T1000 (cell line): ENCODE results near the gene CHPF2.

Source experiments
- DNase-seq: peaks from one replicate; lab custom pipeline; 2025; ENCODE audit warnings: mixed read lengths; lab: John Stamatoyannopoulos, UW

The CHPF2 gene, protein sequence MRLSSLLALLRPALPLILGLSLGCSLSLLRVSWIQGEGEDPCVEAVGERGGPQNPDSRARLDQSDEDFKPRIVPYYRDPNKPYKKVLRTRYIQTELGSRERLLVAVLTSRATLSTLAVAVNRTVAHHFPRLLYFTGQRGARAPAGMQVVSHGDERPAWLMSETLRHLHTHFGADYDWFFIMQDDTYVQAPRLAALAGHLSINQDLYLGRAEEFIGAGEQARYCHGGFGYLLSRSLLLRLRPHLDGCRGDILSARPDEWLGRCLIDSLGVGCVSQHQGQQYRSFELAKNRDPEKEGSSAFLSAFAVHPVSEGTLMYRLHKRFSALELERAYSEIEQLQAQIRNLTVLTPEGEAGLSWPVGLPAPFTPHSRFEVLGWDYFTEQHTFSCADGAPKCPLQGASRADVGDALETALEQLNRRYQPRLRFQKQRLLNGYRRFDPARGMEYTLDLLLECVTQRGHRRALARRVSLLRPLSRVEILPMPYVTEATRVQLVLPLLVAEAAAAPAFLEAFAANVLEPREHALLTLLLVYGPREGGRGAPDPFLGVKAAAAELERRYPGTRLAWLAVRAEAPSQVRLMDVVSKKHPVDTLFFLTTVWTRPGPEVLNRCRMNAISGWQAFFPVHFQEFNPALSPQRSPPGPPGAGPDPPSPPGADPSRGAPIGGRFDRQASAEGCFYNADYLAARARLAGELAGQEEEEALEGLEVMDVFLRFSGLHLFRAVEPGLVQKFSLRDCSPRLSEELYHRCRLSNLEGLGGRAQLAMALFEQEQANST

GRCh38 chr7:151232091-151232916, at the start of gene CHPF2:
TSS of gene CHPF2 (plus strand) at chr7:151232483. CDS start at chr7:151234012, 1,529 bp downstream.
- DNase-seq, result peak; percentile 63

DNA sequence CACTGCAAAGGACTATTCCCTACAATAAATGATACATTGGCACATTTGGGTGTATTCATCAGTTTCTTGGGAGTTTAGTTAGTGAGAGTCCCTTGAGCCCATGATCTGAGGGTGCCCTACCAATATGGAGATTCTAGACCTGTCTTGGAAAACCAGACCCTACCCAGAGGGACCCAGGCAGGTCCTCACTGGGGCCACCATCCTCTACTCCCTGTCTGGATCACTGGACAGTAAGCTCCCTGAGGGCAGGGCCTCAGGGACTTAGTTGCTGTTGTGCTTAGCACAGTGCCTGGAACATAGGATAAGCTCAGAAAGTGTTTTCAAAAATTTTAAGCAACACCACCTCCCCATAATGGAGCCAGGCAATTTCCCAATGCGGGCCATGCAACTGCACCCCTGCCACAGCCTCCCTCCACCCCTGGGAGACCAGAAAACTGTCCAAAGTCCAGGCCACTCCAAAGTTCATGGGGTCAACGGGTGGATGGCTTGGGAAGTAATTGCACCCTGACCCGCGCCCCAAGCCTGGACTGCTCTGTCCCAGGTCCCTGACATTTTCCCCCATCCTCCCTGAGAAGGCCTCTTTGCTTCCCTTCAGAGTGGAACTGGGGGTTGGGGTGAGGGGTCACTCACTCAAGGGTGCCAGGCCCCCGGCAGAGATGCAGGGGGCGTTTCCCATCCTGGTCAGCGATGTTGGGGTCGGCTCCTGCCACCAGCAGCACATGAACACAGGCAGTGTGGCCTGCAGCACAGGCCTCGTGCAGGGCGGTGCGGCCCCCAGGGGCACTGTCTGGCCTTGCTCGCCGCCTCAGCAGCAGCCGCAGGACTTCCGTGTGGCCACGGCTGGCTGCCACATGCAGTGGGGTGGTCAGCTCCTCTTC, 46.3 kb upstream of the CHPF2 start:
- no peak for DNase-seq

- DNase-seq, result no peak
These were observed 45.5 kb upstream of the CHPF2 start, which contains the start of gene ASB10 for GRCh38 chr7:151186640-151187408. TSS of gene ASB10 (minus strand) at chr7:151187250. CDS start at chr7:151187130, 120 bp downstream.

DNA sequence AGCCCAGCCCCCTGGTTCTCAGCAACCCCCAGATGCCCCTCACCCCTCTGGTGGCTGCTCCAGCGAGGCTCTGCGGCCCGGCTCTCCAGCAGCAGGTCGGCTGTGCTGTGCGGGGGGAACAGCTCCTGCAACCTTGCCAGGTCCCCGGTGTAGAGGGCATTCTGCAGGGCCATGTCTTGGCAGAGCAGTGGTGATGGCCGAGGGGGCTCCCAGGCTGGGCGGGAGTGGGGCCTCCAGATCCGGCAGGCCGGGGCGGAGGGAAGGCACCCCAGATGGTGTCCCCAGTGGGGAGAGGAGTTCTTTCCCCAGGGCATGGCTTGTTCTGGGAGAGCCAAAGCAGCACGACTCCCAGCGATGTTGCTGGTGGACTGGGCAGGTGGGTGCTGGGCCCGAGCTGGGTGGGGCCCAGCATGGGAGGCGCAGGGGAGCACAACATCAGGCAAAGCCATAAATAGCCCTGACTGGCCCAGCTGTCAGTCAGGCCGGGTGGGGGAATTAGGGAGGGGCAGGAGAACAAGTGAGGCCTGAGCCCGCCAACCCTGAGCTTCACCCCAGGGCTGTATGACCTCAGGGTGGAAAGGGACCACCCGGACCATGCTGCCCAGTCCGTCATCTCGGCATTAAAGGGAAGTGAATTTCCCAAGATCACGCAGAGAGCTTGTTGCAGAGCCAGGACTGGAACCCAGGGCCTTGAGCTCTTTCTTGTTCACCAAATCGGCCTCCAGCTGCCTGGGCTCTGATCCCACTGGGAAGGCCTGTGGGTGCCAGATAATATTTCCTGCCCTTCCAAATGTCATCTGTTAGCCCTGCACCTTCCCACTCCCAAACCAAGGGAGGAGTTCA, 44.7 kb upstream of the CHPF2 start:
- no peak for DNase-seq

DNA sequence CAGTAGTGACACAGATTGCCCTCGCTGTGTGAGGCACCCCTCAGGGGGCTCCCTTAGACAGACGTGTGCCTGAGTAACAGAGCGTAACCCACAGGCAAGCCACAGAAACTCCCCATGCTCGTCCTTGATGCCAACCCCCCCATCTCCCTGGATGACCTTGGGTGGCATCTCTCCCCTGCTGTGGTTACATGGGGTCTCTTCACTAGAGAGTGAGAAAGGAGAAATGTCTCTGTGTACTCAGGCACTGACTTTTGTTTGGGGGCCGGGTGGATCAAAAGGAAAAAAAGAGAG, 44.1 kb upstream of the CHPF2 start:
- no peak for DNase-seq

GRCh38 chr7:151189038-151189437, 43.2 kb upstream of the CHPF2 start:
- DNase-seq, result no peak

- DNase-seq, result no peak
These were observed 40.7 kb upstream of the CHPF2 start for GRCh38 chr7:151191544-151191943.

DNA sequence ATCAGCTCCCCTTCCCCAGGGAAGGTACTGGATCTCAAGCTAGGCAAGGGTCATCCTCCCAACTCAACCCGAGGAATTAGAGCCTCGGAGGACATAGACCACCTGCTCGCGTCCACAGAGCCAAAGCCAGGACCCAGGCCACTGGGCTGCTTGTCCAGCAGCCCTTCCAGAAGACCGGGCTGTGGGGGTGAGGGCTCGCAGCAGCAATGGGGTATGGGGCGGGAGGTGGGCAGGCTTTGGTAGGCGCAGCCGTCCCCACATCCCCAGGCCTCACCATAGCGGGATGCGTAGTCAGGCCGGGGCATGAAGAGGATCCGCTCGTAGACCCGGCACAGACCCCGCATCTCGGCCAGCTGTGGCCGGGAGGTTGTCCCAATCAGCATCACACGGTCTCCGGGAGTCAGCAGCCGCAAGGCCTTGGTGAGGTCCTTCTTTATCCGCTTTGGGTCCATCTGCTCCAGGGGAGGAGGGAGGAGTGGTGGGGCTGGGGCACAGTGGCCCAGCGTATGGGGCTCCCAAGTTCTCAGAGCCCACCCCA, 40.2 kb upstream of the CHPF2 start:
- no peak for DNase-seq

GRCh38 chr7:151193203-151193978, 38.9 kb upstream of the CHPF2 start:
- no peak for DNase-seq

DNA sequence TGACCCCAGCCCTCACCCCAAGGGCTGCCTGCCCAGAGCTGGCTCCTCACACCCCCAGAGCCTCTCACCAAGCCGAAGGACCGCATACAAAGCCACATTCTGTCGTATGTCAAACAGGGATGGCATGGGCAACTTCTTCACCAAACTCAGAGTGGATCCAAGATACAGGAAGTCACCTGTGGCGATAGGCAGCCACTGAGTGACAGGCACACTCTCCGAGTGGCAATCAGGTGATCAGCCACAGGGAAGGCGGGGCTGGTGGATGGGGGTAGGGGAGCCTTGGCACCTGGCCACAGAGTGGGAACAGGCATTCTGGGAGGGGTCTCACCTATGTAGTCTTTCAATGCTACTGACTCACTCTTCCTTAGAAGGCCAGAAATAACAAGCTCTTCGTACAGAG, 38.1 kb upstream of the CHPF2 start:
- DNase-seq, result no peak

- DNase-seq, result no peak
These were observed 36.5 kb upstream of the CHPF2 start for GRCh38 chr7:151195616-151196450.

- DNase-seq, result no peak
These were observed 34.4 kb upstream of the CHPF2 start for GRCh38 chr7:151197932-151198331.

- no peak for DNase-seq
These were observed 33.1 kb upstream of the CHPF2 start for GRCh38 chr7:151198945-151199848.

- no peak for DNase-seq
These were observed 30.9 kb upstream of the CHPF2 start for GRCh38 chr7:151201344-151201743.

DNA sequence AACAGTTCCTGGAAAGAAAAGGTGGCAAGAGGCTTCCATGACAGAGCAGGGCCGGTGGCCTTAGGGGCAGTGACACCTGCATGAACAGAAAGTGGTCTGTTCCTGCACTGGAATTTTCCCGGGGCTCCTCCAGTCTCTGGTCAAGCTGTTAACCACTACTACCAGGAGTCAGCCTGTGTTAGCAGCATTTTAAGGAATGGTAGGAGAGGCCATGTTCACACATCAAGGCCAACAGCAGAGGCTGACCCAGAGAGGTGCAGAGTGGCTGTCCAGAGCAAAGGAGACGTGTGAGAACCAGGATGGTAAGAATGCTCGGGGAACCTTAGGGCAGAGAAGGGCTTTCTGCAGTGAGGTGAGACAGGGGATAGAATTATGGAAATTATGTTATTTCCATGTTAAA, 30.5 kb upstream of the CHPF2 start:
- DNase-seq, result no peak

- DNase-seq, result no peak
These were observed 29.4 kb upstream of the CHPF2 start for GRCh38 chr7:151202836-151203235.
